GM18867 (cell line): ENCODE data around the gene LRCH1.

Experiments
- ATAC-seq: cut with Tn5 transposase; IDR thresholded peaks from one replicate; pipeline ENCODE4 v1.9.1; 2021; ENCODE audit warnings: mild to moderate bottlenecking, moderate library complexity; ENCODE audit not compliant: unreplicated experiment

The LRCH1 gene

GRCh38 chr13:46683676-46684260 lies 130.8 kb downstream of the LRCH1 start:
- ATAC-seq, result no peak

DNA sequence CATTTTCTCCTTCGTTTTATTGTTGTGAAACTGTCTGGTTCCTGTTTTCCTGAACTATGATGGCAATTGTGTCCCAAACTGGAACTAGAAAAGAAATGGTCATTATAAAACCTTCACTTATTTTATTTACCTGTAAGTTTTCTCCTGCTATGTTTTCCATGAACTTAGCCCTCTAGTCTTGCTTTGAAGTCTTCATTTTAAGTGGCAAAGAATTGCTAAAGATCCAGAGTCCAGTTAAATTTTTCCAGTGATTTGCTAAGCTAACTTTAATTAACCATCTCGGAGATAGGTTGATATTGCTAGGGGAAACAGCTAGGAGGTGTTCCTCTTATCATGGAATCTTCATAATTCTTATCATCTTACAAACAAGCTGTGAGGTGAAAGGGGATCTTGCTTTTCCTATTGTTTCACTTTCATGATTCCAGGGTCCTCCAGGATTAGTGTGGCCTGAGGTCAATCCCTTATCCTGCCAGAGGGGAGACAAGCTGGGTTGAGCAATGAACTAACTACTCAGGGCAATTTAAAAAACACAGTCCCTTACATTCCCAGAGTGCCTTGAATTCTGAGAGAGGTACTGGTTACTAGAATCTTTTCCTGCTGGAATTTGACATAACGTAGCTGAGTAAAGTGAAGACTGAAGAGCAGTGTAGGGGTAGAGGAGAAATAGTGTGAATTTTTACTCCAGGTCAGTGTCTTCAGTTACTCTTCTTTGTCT lies 131.5 kb downstream of the LRCH1 start:
- no peak for ATAC-seq

GRCh38 chr13:46685006-46685730 lies 132.2 kb downstream of the LRCH1 start:
- no peak for ATAC-seq

- no peak for ATAC-seq
Measured at GRCh38 chr13:46686171-46686570, 133.2 kb downstream of the LRCH1 start.

DNA sequence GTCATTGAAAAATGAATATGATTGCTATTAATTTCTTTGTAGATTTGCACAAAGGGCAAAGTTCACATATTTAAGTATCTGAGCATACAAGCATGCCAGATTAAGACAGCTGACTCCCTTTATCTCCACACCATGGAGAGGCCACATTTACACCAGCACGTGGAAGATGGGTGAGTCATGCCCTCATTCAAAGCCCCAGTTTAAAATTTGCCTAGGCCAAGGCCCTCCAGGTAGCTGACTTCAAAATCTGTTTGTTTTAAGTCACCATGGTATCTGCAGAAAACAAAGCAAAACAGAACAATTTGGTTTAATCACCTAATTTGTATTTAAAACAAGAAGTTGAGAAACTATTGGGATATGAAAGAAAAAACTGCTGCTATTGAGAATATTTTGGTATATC lies 134.8 kb downstream of the LRCH1 start:
- no peak for ATAC-seq

DNA sequence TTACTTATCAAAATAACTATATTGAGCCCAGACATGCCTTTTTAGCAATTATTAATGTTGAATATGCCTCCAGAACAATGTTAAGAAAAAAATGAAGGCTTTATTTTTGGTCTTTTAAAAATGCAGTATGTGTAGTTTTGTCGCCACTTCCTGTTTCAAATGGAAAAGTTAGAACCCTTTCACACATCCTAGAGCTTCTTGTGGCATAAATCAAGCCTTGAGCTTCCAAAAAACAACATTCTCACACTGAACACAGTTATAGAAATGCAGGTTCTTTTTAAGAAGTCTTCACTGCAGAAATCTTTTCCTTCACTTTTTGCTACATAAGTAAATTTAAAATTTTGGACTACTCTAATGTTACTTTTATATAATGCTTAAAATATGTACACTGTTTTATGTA lies 135.3 kb downstream of the LRCH1 start:
- no peak for ATAC-seq

GRCh38 chr13:46698014-46698413 lies 145.0 kb downstream of the LRCH1 start:
- ATAC-seq, result no peak

- ATAC-seq, result no peak
Measured at GRCh38 chr13:46698910-46699460, 146.0 kb downstream of the LRCH1 start.

DNA sequence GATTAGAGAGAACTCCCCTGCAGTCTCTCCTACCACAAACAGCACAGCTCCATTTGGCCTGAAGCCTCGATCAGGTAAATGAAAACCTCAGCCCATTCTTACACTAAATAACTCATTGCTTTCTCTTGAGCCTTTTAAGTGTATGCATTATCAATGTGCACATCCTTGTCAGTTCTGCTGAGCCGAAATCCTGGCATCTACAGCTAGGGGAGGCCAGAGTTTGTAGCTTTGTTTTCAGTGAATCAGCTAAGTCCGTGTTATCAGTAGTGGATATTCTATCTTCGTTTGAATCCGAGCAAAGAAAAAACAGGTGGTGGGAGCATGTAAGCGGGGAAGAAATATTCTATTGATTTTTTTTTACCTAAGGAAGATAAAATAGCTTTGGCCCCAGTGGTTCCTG lies 159.6 kb downstream of the LRCH1 start:
- ATAC-seq, result no peak

DNA sequence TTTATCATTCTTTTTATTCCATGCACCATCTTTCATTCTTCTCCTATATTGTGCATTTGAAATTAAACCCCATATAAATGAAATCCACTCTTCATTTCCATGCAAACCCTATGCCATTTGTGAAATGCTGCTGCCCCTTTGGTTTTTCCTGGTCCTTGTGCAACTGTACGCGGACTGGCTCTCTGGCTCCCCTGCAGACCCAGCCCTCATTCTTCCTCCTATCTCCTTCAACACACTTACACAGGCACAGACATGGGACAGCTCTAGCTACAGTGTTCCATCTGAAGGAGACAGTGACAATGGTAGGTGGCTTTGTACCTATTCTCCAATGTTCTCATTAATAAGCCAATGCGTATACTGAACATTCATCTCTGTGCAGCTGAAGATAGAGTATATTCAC lies 162.4 kb downstream of the LRCH1 start:
- ATAC-seq, result no peak

- no peak for ATAC-seq
Measured at GRCh38 chr13:46716821-46717220, 163.9 kb downstream of the LRCH1 start.

GRCh38 chr13:46717275-46717674 lies 164.3 kb downstream of the LRCH1 start:
- ATAC-seq, result no peak

GRCh38 chr13:46717856-46718255 lies 164.9 kb downstream of the LRCH1 start:
- ATAC-seq, result no peak

- peak; percentile 69 for ATAC-seq
Measured at GRCh38 chr13:46720189-46720588, 167.2 kb downstream of the LRCH1 start.

GRCh38 chr13:46721054-46721453 lies 168.1 kb downstream of the LRCH1 start:
- ATAC-seq, result no peak

DNA sequence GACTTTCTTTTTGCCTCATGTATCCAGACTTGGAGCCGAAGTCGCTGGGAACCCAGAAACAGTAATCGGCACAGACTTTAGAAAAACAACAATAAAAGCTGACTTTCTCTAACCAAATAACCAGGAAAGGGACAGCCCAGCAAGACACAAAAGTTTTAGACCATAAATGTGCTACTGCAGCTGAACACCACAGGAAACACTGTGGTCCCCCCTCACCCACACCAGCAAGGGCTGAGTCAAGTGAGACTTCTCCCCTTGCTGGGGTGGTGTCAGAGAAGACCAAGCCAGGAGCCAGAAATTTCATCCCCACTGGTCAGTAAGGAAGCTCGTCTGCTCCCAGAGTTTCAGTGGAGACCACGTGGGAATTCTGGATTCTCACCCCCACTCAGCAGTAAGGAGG lies 173.4 kb downstream of the LRCH1 start:
- ATAC-seq, result no peak

DNA sequence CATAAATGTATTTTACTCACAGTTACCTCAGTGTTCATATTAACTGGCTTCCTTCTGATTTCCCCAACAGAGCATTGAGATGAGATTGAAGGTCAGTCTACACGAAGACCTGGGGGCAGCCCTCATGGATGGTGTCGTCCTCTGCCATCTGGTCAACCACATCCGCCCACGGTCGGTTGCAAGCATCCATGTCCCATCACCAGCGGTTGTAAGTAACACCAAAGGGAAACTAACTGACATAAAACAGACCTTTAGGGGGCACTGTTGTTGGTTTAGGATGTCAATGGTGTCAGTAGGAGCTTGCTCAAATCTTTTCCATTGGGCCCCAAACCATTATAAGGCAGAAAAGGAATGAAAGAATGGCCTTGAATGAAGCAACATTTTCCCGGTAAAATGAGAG lies 175.8 kb downstream of the LRCH1 start:
- ATAC-seq, result no peak

DNA sequence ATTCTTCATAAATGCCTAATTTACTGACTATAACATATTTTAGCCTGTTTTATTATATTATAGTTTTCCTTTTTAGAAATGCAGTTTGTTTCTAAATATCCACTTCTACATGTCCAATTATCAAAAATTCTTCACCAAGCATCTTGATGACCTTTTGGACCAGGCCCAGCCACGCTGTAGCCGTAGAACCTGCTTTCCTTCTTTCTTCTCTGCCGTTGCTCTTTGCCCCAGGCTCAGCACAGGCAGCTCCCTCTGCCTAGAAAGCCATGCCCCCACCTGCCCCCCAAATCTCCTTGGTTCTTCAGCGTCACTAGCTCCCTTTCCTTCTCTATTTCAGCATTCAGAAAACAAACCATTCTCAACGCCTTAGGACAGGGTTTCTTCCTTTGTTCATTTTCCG lies 178.6 kb downstream of the LRCH1 start:
- no peak for ATAC-seq

DNA sequence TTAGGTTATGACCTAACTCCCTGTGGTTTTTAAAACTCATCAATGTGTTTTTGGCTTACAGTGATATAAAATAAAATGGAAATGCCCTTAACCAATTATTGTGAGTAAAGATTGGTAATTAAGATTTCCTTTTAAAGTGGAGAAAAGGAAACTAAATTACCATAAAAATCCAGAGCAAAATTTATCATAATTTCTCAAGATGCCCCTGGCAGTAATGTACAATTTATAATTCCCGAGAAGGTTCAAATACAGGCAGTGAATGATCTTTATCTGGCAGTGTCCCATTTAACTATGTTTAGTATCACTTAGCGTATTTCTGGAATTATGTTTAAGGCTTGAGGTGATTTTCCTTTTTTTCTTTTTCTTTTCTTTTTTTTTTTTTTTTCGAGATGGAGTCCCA lies 182.5 kb downstream of the LRCH1 start:
- no peak for ATAC-seq

- ATAC-seq, result no peak
Measured at GRCh38 chr13:46736541-46737310, 183.8 kb downstream of the LRCH1 start.

- no peak for ATAC-seq
Measured at GRCh38 chr13:46738055-46738454, 185.1 kb downstream of the LRCH1 start.
